Activated CD4-positive, alpha-beta T cell treated with anti-CD3 and anti-CD28 coated beads, Interleukin-2, amount 50 U/mL, for 16 hours (primary cell): ENCODE measurements around the gene JAKMIP1.
"Not testable (repeated sequence)": the region's sequence is repeated elsewhere in the genome, so short reads cannot be mapped to it uniquely, and the experiment has no call there.

ENCODE experiments used
- DNase-seq: peaks from one replicate; pipeline ENCODE4 v3.0.0-alpha.2; 2020

Gene JAKMIP1

GRCh38 chr4:6141021-6141420 lies 59.3 kb downstream of the JAKMIP1 start:
- not testable (repeated sequence) for DNase-seq

- DNase-seq, result no peak
Observed at GRCh38 chr4:6137747-6138135, 62.6 kb downstream of the JAKMIP1 start.

GRCh38 chr4:6137027-6137746 lies 63.2 kb downstream of the JAKMIP1 start:
- DNase-seq, result no peak

- DNase-seq, result peak; percentile 66
Observed at GRCh38 chr4:6134612-6135220, 65.6 kb downstream of the JAKMIP1 start.

- no peak for DNase-seq
Observed at GRCh38 chr4:6132716-6133115, 67.6 kb downstream of the JAKMIP1 start.

- no peak for DNase-seq
Observed at GRCh38 chr4:6128221-6128850, 72.0 kb downstream of the JAKMIP1 start.

- no peak for DNase-seq
Observed at GRCh38 chr4:6126971-6127745, 73.2 kb downstream of the JAKMIP1 start.

GRCh38 chr4:6125103-6125651 lies 75.2 kb downstream of the JAKMIP1 start:
- no peak for DNase-seq

- no peak for DNase-seq
Observed at GRCh38 chr4:6124386-6125102, 75.8 kb downstream of the JAKMIP1 start.

- DNase-seq, result no peak
Observed at GRCh38 chr4:6123976-6124375, 76.4 kb downstream of the JAKMIP1 start.

GRCh38 chr4:6123541-6123940 lies 76.8 kb downstream of the JAKMIP1 start:
- DNase-seq, result no peak

GRCh38 chr4:6123116-6123515 lies 77.2 kb downstream of the JAKMIP1 start:
- DNase-seq, result no peak

- DNase-seq, result no peak
Observed at GRCh38 chr4:6122496-6122895, 77.9 kb downstream of the JAKMIP1 start.

- DNase-seq, result no peak
Observed at GRCh38 chr4:6121941-6122340, 78.4 kb downstream of the JAKMIP1 start.

GRCh38 chr4:6121276-6121850 lies 79.0 kb downstream of the JAKMIP1 start:
- DNase-seq, result no peak

- no peak for DNase-seq
Observed at GRCh38 chr4:6120361-6120760, 80.0 kb downstream of the JAKMIP1 start.

GRCh38 chr4:6119507-6120020 lies 80.8 kb downstream of the JAKMIP1 start:
- DNase-seq, result no peak

GRCh38 chr4:6118201-6118600 lies 82.1 kb downstream of the JAKMIP1 start:
- no peak for DNase-seq

- no peak for DNase-seq
Observed at GRCh38 chr4:6116696-6117285, 83.6 kb downstream of the JAKMIP1 start.

GRCh38 chr4:6115746-6116586 lies 84.4 kb downstream of the JAKMIP1 start:
- DNase-seq, result no peak

GRCh38 chr4:6115342-6115741 lies 85.0 kb downstream of the JAKMIP1 start:
- no peak for DNase-seq
